ENCODE results near the gene FAM228B.
A peak's percentile ranks its signal among the peaks of the same experiment; 100 is the strongest.

The FAM228B gene

DNA sequence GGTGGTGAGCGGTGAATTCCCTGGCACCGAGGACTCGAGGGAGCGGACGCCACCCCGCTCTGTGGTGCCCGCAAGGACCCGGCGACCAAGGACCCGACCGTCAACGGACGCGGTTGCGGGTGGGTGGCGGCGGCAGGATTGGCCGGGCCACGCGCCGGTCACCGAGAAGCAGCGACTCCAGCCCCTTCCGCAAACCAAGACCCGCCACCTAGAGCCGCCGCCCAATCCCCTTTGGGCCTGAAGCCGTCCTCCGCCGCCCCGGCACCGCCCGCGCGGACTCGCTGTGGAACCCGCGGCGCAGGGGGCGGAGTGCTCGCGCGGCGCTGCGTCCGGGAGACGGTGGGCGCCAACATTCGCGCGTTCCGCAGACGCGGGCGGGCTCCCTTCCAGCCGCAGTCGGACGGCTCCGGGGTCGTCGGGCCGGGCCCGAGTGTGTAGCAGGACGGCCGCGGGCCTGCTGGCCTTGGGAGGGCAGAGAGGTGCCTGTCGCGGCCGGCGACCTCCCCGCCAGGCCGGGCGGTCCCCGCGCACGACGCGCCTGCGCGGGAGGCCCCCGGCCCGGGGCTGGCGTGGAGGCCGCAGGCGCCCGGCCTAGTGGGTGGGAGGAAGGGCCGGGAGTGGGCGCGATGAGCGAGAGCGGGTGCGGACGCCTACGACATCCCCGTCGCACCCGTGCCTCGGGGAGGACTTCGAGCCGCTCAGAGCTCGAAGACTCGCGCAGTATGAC, at the start of gene FAM228B, which contains the start of gene PFN4:
Gene FAM228B (plus strand): TSS at position 275 of the 727 bp plus-strand sequence. CDS start 893 bp downstream, outside the sequence.
Gene PFN4 (minus strand): TSS at position 140 of the 727 bp plus-strand sequence. CDS start 799 bp downstream, outside the sequence.
- H3K4me1 ChIP-seq (ENCODE audit: control insufficient read depth, insufficient read depth, low read length), result peaks cover 9% of the 10 kb centered on the region
- peak within 1 kb of the TSS; percentile 70 for H3K9ac ChIP-seq (ENCODE audit: low read length)
- peak within 1 kb of the TSS; percentile 90 for H3K27ac ChIP-seq (ENCODE audit: low read depth, low read length)
- H3K36me3 ChIP-seq (ENCODE audit: control insufficient read depth, insufficient read depth, low read length), result no peaks in the 10 kb centered on the region
- H3K27me3 ChIP-seq (ENCODE audit: control insufficient read depth, insufficient read depth, low read length), result no peaks in the 10 kb centered on the region
- peak within 1 kb of the TSS; percentile 94 for H3K4me3 ChIP-seq (ENCODE audit: low read length)

DNA sequence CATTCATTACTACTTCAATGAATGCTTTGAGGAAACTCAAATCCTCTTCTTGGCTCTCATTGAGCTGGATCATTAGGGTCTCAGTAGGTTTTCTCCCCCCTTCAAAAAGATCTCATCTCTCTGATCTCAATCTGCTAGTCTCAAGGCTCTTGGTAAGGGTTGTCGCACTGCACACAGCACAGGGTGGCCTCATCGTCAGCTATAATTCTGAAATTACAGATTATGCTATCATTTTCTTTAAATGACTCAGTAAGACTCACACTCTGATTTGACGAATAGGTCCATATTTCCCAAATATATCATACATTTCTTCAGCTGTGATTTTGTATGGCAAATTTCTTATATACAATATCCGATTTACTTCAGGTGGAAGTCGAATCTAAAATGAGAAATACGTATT, 49.5 kb upstream of the FAM228B start:
- Histone ChIP-seq H3K27me3 (ENCODE audit: control insufficient read depth, insufficient read depth, low read length) (no peaks in the 10 kb centered on the region), H3K4me3 (ENCODE audit: low read length) (no peak overlapping the region), H3K9ac (ENCODE audit: low read length) (no peak overlapping the region), H3K27ac (ENCODE audit: low read depth, low read length) (no peak overlapping the region), H3K36me3 (ENCODE audit: control insufficient read depth, insufficient read depth, low read length) (peaks cover 12% of the 10 kb centered on the region), H3K4me1 (ENCODE audit: control insufficient read depth, insufficient read depth, low read length) (peaks cover 8% of the 10 kb centered on the region)

DNA sequence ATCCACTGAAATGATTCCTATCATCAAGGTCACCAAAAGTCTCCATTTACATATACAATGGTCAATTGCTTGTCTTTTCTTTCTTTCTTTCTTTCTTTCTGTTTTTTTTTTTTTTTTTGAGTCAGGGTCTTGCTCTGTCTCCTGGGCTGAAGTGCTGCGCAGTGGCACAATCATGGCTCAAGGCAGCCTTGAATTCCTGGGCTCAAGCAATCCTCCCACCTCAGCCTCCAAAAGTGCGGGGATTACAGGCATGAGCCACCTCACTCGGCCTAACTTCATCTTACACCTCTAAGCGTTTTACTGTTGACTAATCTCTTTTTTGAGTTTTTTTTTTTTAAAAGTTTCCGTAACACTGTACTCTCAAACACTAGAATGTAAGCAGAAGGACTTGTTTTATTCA, 48.0 kb upstream of the FAM228B start:
- no peaks in the 10 kb centered on the region for H3K27me3 ChIP-seq (ENCODE audit: control insufficient read depth, insufficient read depth, low read length)
- H3K4me1 ChIP-seq (ENCODE audit: control insufficient read depth, insufficient read depth, low read length), result peaks cover 8% of the 10 kb centered on the region
- H3K27ac ChIP-seq (ENCODE audit: low read depth, low read length), result no peak overlapping the region
- H3K36me3 ChIP-seq (ENCODE audit: control insufficient read depth, insufficient read depth, low read length), result peaks cover 10% of the 10 kb centered on the region
- peak overlapping the region; percentile 99 for H3K4me3 ChIP-seq (ENCODE audit: low read length)
- H3K9ac ChIP-seq (ENCODE audit: low read length), result no peak overlapping the region

DNA sequence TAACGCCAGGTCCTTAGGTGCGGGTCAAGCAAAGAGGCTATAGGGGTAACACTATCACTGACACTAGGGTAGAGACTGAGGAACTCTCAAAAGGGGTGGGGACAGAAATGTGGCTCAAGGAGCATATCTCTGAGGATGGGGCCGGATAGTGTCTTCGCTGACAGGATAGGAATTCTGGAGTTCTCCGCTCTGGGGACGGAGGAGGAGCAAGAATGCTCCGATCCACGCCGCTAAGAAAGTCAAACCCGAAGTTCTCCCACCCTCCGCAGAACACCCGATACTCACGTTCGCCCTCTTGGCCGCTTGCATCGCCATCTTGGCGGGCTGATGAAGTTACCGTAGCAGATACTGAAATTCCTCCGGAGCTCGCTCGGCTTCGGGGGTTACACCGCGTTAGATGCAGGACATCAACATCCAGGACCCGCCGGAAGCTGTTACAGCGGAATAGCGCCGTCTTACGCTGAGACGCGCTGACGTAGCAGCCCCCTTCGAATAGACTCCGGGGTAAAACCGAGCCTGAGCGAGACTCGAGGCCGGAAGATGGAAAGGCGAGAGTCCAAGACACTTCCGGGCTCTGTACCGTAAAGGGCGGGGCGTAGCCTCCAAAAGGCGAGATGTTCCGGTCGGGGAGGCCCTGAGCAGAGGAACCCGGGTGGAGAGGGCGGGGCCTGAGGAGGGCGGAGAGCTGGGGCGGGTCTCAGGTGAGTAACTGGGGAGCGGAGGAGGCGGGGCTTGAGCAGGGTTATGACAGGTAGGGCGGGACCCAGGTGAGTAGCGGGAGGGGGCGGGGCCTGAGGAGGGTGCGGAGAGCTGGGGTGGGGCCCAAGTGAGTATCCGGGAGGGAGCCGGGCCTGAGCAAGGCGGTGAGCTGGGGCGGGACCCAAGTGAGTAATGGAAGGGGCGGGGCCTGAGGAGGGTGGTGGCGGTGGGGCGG, 47.1 kb upstream of the FAM228B start, which contains the start of gene SF3B6:
Gene SF3B6 (minus strand): TSS at position 412 of the 934 bp plus-strand sequence. CDS start 97 bp downstream, at position 315.
- peaks cover 10% of the 10 kb centered on the region for H3K36me3 ChIP-seq (ENCODE audit: control insufficient read depth, insufficient read depth, low read length)
- peak within 1 kb of the TSS; percentile 95 for H3K27ac ChIP-seq (ENCODE audit: low read depth, low read length)
- H3K4me3 ChIP-seq (ENCODE audit: low read length), result peak within 1 kb of the TSS; percentile 99
- peaks cover 8% of the 10 kb centered on the region for H3K4me1 ChIP-seq (ENCODE audit: control insufficient read depth, insufficient read depth, low read length)
- H3K27me3 ChIP-seq (ENCODE audit: control insufficient read depth, insufficient read depth, low read length), result no peaks in the 10 kb centered on the region
- H3K9ac ChIP-seq (ENCODE audit: low read length), result peak within 1 kb of the TSS; percentile 99

DNA sequence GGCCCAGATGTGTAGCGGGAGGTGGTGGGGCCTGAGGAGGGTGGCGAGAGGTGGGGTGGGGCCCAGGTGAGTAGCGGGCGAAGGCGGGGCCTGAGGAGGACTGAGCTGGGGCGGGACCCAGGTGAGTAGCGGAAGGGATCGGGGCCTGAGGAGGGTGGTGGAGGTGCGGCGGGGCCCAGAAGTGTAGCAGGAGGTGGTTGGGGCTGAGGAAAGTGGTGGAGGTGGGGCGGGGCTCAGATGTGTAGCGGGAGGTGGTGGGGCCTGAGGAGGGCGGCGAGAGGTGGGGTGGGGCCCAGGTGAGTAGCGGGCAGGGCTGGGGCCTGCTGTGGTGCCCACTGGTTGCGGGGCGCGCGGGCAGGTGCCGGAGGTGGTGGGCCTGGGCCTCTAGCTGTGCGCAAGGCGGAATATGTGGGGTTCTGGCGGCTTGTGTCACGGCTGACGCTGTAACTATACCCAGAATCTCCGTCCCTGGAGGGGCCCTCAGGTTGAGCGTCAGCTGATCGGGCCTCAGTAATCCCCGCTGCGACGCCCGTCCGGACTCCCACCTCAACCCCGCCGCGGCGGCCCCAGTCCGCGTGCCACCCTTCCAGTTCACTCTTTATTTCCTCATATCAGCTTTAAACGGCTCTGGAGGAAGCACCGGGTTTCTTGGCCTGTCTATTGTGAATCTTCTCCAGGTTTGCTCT, 46.3 kb upstream of the FAM228B start:
- Histone ChIP-seq H3K4me3 (ENCODE audit: low read length) (peak overlapping the region; percentile 76), H3K36me3 (ENCODE audit: control insufficient read depth, insufficient read depth, low read length) (peaks cover 10% of the 10 kb centered on the region), H3K27ac (ENCODE audit: low read depth, low read length) (peak overlapping the region; percentile 95), H3K4me1 (ENCODE audit: control insufficient read depth, insufficient read depth, low read length) (peaks cover 8% of the 10 kb centered on the region), H3K27me3 (ENCODE audit: control insufficient read depth, insufficient read depth, low read length) (no peaks in the 10 kb centered on the region), H3K9ac (ENCODE audit: low read length) (peak overlapping the region; percentile 86)

DNA sequence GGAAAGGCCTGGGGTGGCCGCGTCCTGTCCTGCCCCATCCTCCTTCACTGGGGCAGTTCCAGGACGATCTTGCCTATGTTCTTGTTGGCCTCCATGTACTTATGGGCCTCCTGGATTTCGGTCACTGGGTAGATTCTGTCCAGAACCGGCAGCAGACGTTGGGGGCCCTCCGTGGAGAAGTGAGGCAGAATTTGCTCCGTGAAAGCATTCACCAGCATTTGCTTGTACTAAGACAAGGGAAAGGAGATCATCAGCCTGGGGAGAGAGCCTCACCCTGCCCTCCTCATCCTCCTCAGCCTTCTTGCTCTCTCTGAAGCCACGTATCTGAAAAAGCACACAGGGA, 45.8 kb upstream of the FAM228B start:
- H3K9ac ChIP-seq (ENCODE audit: low read length), result peak overlapping the region; percentile 86
- H3K36me3 ChIP-seq (ENCODE audit: control insufficient read depth, insufficient read depth, low read length), result peaks cover 10% of the 10 kb centered on the region
- H3K4me1 ChIP-seq (ENCODE audit: control insufficient read depth, insufficient read depth, low read length), result peaks cover 8% of the 10 kb centered on the region
- H3K4me3 ChIP-seq (ENCODE audit: low read length), result peak overlapping the region; percentile 76
- H3K27ac ChIP-seq (ENCODE audit: low read depth, low read length), result peak overlapping the region; percentile 95
- no peaks in the 10 kb centered on the region for H3K27me3 ChIP-seq (ENCODE audit: control insufficient read depth, insufficient read depth, low read length)

DNA sequence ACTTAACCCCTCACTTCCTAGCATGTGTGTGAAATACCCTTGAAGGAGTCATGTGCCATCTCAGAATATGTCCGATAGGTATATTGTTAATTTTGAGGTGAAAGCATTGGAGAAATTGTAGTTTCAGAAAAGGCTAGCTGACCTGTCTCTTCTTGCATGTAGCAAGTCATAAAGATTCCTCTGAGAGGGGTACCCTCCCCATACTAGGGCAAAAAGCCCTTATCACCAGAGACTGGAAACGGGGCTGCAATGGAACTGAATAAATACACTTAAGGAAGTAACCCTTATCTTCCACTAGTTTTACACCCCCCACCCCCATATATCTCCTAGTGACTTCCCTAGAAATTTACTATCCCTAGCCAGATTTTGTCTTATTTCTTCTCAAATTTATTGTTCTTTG, 45.4 kb upstream of the FAM228B start:
- Histone ChIP-seq H3K4me3 (ENCODE audit: low read length) (peak overlapping the region; percentile 76), H3K4me1 (ENCODE audit: control insufficient read depth, insufficient read depth, low read length) (peaks cover 8% of the 10 kb centered on the region), H3K9ac (ENCODE audit: low read length) (no peak overlapping the region), H3K27me3 (ENCODE audit: control insufficient read depth, insufficient read depth, low read length) (no peaks in the 10 kb centered on the region), H3K27ac (ENCODE audit: low read depth, low read length) (peak overlapping the region; percentile 95), H3K36me3 (ENCODE audit: control insufficient read depth, insufficient read depth, low read length) (peaks cover 13% of the 10 kb centered on the region)

DNA sequence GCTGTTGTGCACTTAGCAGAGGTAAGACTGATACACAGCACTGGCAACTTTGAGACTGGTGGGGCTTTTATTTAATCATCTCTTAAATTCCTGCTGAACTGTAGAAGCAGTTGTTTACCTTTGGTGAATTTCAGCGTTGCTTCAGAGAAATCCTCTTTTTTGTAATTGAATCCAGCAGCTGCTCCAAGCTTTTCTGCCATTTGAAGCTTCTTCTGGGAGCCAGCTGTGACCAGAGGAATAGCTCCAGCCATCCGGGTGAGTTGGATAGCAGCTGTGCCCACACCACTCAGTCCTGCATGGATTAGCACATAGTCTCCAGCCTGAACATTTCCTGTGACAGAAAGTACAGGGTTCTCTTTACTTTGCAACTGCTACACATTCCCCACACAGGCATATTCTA, 42.6 kb upstream of the FAM228B start:
- no peaks in the 10 kb centered on the region for H3K27me3 ChIP-seq (ENCODE audit: control insufficient read depth, insufficient read depth, low read length)
- H3K27ac ChIP-seq (ENCODE audit: low read depth, low read length), result no peak overlapping the region
- H3K36me3 ChIP-seq (ENCODE audit: control insufficient read depth, insufficient read depth, low read length), result peaks cover 10% of the 10 kb centered on the region
- peaks cover 13% of the 10 kb centered on the region for H3K4me1 ChIP-seq (ENCODE audit: control insufficient read depth, insufficient read depth, low read length)
- H3K9ac ChIP-seq (ENCODE audit: low read length), result no peak overlapping the region
- no peak overlapping the region for H3K4me3 ChIP-seq (ENCODE audit: low read length)

DNA sequence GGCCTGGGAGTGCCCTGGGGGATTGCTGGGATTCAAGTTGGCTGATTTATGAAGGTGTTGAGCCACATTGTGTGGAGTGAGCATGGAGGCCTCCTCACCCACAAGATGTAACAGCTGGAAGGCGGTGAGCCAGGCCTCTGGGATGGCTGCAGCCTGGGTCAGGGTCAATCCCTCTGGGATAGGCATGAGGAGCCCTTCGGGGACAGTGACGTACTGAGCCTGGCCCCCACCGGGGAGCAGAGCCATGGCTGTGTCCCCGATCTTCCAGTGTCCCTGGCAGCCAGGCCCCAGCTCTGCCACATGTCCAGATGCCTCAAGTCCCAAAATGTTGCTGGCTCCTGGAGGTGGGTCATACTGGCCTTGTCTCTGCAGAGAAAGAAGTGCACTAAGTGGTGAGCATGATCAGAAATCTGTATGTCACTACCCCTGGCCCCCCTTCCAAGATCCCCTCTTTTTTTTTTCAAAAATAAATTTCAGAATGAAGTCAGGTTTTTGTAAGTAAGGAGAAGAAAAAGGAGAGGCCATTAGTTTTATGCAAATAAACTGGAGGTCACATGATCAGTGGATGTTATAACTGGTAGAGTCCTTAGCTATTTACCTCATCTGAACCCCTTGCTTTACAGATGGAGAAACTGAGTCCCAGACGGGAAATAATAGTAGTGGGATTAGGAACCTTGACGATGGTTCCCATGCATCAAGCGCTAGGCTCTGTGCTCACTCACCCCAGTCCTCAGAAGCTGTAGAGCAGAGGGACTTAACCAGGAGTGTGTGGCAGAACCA, 40.3 kb upstream of the FAM228B start:
- Histone ChIP-seq H3K4me3 (ENCODE audit: low read length) (peak overlapping the region; percentile 65), H3K4me1 (ENCODE audit: control insufficient read depth, insufficient read depth, low read length) (peaks cover 8% of the 10 kb centered on the region), H3K27me3 (ENCODE audit: control insufficient read depth, insufficient read depth, low read length) (no peaks in the 10 kb centered on the region), H3K27ac (ENCODE audit: low read depth, low read length) (peak overlapping the region; percentile 93), H3K36me3 (ENCODE audit: control insufficient read depth, insufficient read depth, low read length) (peaks cover 8% of the 10 kb centered on the region), H3K9ac (ENCODE audit: low read length) (peak overlapping the region; percentile 63)

DNA sequence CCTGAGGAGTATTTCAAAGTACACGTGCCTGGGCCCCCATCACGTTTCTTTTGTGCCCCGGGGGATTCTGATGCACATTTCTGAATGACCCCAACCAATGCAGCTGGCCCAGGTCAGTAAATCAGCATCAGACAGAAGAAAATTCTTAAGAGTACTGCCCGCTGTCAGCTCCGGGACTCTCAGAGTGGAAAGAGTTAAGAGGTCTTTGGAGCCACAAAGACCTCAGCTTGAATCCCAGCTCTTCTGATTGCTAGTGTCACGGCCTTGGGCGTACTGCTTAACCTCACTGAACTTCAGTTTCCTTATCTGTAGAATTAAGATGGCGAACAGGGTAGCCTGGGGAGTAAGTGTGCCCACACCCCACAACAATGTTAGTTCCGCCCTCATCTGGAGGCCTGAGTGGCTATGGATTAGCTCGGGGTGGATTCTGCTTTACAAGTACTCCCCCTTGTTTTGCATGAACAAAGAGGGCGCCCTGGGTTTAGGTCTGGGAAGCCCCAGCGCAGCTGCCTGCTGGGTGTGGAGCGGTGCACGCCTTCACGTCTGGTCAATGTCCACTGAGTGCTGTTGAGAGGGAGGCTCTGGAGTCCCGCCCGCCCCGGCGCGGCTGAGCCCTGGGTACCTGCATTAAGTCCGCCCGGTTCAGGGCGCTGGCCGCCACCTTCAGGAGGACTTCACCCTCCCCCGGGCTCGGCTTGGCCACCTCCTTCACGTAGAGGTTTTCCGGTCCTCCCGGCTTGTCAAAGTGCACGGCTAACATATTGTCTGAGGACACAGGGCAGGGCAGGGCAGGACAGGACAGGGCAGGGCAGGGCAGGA, 39.5 kb upstream of the FAM228B start:
- H3K4me3 ChIP-seq (ENCODE audit: low read length), result peak overlapping the region; percentile 65
- no peaks in the 10 kb centered on the region for H3K27me3 ChIP-seq (ENCODE audit: control insufficient read depth, insufficient read depth, low read length)
- H3K9ac ChIP-seq (ENCODE audit: low read length), result peak overlapping the region; percentile 63
- peaks cover 8% of the 10 kb centered on the region for H3K4me1 ChIP-seq (ENCODE audit: control insufficient read depth, insufficient read depth, low read length)
- H3K27ac ChIP-seq (ENCODE audit: low read depth, low read length), result peak overlapping the region; percentile 93
- peaks cover 8% of the 10 kb centered on the region for H3K36me3 ChIP-seq (ENCODE audit: control insufficient read depth, insufficient read depth, low read length)

All from rectal smooth muscle tissue (tissue), 1 donor.